IMR-90 (cell line): ENCODE measurements around the gene SLC9A3. TPM values are rescaled to one million over a fixed set of nuclear protein-coding genes. Genes with fewer than 3 reads are reported as not detected.

Experiments
- ATAC-seq: fragments of 200-7000 bp; cut with Tn5 transposase; 2 replicates; pipeline ENCODE4 v1.9.1; 2020; ENCODE audit warnings: low read depth, mild to moderate bottlenecking, moderate library complexity
- BruUV-seq: library from RNA; stranded (reverse); fragments of 400-500 nt; replicated peaks from 2 replicates; lab custom pipeline; 2021; lab: Mats Ljungman, UMichigan
- CTCF ChIA-PET: fragments of 300-600 bp; formaldehyde crosslinking; extraction: SDS; loops from one replicate; lab custom pipeline; 2021; ENCODE audit warnings: antibody characterized with exemption; lab: Yijun Ruan, JAX
- POLR2A ChIA-PET: fragments of 300-600 bp; sonication (Branson Sonifier 250); formaldehyde crosslinking; loops from one replicate; lab custom pipeline; 2022; ENCODE audit warnings: antibody characterized with exemption; ENCODE audit not compliant: unreplicated experiment; lab: Charles Lee
- DNase-seq: peaks from one replicate; pipeline ENCODE4 v3.0.0; 2013
- H2AFZ ChIP-seq: replicated peaks from 2 replicates; pipeline ENCODE3; 2013; ENCODE audit warnings: low read length, mild to moderate bottlenecking; ENCODE audit not compliant: poor library complexity
- H2AK5ac ChIP-seq: 2 replicates; pipeline ENCODE4 v1.6.1; 2013; ENCODE audit warnings: low read depth, low read length, inconsistent platforms
- H2AK9ac ChIP-seq: replicated peaks from 2 replicates; pipeline ENCODE3; 2013; ENCODE audit warnings: mild to moderate bottlenecking, low read depth, low read length, moderate library complexity; ENCODE audit not compliant: poor library complexity
- H2BK120ac ChIP-seq: 2 replicates; pipeline ENCODE4 v1.6.1; 2013; ENCODE audit warnings: low read depth, low read length, inconsistent platforms
- H2BK15ac ChIP-seq: 3 replicates; pipeline ENCODE4 v1.6.1; 2013; ENCODE audit warnings: low read depth, low read length, inconsistent platforms
- H2BK20ac ChIP-seq: 2 replicates; pipeline ENCODE4 v1.6.1; 2013; ENCODE audit warnings: low read depth, mild to moderate bottlenecking, inconsistent platforms, low read length, moderate library complexity
- H2BK5ac ChIP-seq: 2 replicates; pipeline ENCODE4 v1.6.1; 2013; ENCODE audit warnings: mild to moderate bottlenecking, low read depth, low read length, inconsistent platforms; ENCODE audit not compliant: poor library complexity, severe bottlenecking
- H3K14ac ChIP-seq: replicated peaks from 2 replicates; pipeline ENCODE4 v1.6.1; 2013; ENCODE audit warnings: low read depth, low read length, inconsistent platforms
- H3K18ac ChIP-seq: 2 replicates; pipeline ENCODE4 v1.6.1; 2013; ENCODE audit warnings: low read depth, low read length, control low read depth
- H3K23ac ChIP-seq: 2 replicates; pipeline ENCODE4 v1.6.1; 2013; ENCODE audit warnings: low read depth, low read length, inconsistent platforms
- H3K27ac ChIP-seq: 2 replicates; pipeline ENCODE4 v1.5.1; 2013; ENCODE audit warnings: mild to moderate bottlenecking, control low read depth, low read length; ENCODE audit not compliant: insufficient read depth
- H3K27me3 ChIP-seq: 2 replicates; pipeline ENCODE4 v1.6.1; 2013; ENCODE audit warnings: low read length; ENCODE audit not compliant: control insufficient read depth, insufficient read depth
- H3K36me3 ChIP-seq: 2 replicates; pipeline ENCODE4 v1.6.1; 2013; ENCODE audit warnings: low read length, mixed read lengths; ENCODE audit not compliant: control insufficient read depth, insufficient read depth
- H3K4ac ChIP-seq: 2 replicates; pipeline ENCODE4 v1.6.1; 2013; ENCODE audit warnings: low read depth, low read length, inconsistent platforms
- H3K4me1 ChIP-seq: 2 replicates; pipeline ENCODE4 v1.6.1; 2013; ENCODE audit warnings: low read length, mixed read lengths; ENCODE audit not compliant: control insufficient read depth, insufficient read depth
- H3K4me2 ChIP-seq: 2 replicates; pipeline ENCODE4 v1.6.1; 2013; ENCODE audit warnings: low read depth, mild to moderate bottlenecking, control low read depth, low read length, moderate library complexity
- H3K4me3 ChIP-seq: 2 replicates; pipeline ENCODE4 v1.5.1; 2013; ENCODE audit warnings: low read depth, mild to moderate bottlenecking, control low read depth, low read length, moderate library complexity; ENCODE audit not compliant: insufficient read depth
- H3K56ac ChIP-seq: 2 replicates; pipeline ENCODE4 v1.6.1; 2013; ENCODE audit warnings: low read length, inconsistent platforms; ENCODE audit not compliant: insufficient read depth; ENCODE audit errors: extremely low read depth
- H3K79me1 ChIP-seq, 2 experiments: 2 replicates each; pipeline ENCODE4 v1.6.1; 2013; ENCODE audit warnings: low read length in 2 of 2, inconsistent platforms in 1 of 2, low read depth in 1 of 2
- H3K9ac ChIP-seq: 2 replicates; pipeline ENCODE4 v1.6.1; 2013; ENCODE audit warnings: low read depth, low read length, control low read depth
- H3K9me1 ChIP-seq: 2 replicates; pipeline ENCODE4 v1.6.1; 2013; ENCODE audit warnings: low read length, inconsistent platforms; ENCODE audit not compliant: insufficient read depth
- H3K9me3 ChIP-seq: 2 replicates; pipeline ENCODE4 v1.6.1; 2013; ENCODE audit warnings: low read length; ENCODE audit not compliant: control insufficient read depth, insufficient read depth
- H4K20me1 ChIP-seq: 2 replicates; pipeline ENCODE4 v1.6.1; 2013; ENCODE audit warnings: low read length, inconsistent platforms; ENCODE audit not compliant: insufficient read depth
- H4K5ac ChIP-seq: 2 replicates; pipeline ENCODE4 v1.6.1; 2013; ENCODE audit warnings: mild to moderate bottlenecking, low read depth, low read length, control low read depth
- H4K8ac ChIP-seq, 2 experiments: 2 replicates each; pipeline ENCODE4 v1.6.1; 2013; ENCODE audit warnings: low read depth in 2 of 2, low read length in 2 of 2, control low read depth in 1 of 2, inconsistent platforms in 1 of 2
- H4K91ac ChIP-seq: 2 replicates; pipeline ENCODE4 v1.6.1; 2013; ENCODE audit warnings: low read depth, low read length, inconsistent platforms; ENCODE audit not compliant: insufficient read depth
- RFX5 ChIP-seq: IDR thresholded peaks from 2 replicates; pipeline ENCODE4 v1.8.0; 2012; ENCODE audit warnings: low read depth, mild to moderate bottlenecking, low read length, moderate library complexity
- WGBS, 2 experiments: methylation state at CpG; one replicate each; pipeline versions ENCODE4 v1.1.5 to v1.1.7; 2013; ENCODE audit warnings: missing lambda C conversion rate in 2 of 2; ENCODE audit not compliant: insufficient read length in 1 of 2; ENCODE audit errors: extremely low coverage in 2 of 2; 5-methylcytosine and 5-hydroxymethylcytosine counted together
- dilution Hi-C: fragments of 300-500 bp; cut with HindIII; formaldehyde crosslinking; loops from one replicate; pipeline ENCODE4 v1.14.3; 2018; ENCODE audit warnings: low sequenced_read_pairs; ENCODE audit not compliant: unreplicated experiment
- in situ Hi-C: fragments of 300-500 bp; cut with MboI; formaldehyde crosslinking; loops from 3 replicates; pipeline ENCODE4 v1.14.3; 2019; ENCODE audit warnings: low sequenced_read_pairs, inconsistent platforms, mixed read lengths
- intact Hi-C: fragments of 100-400 bp; cut with micrococcal nuclease; formaldehyde crosslinking; loops from 2 replicates; pipeline ENCODE4 v1.10.0; 2022
- polyA plus RNA-seq, 3 experiments: library from polyadenylated mRNA; depleted of rRNA; stranded (reverse); fragments of >200 nt; gene quantifications; 2 replicates each; pipeline ENCODE4 v1.2.3, GENCODE V29; 2012; ENCODE audit warnings: low replicate concordance in 1 of 3
- total RNA-seq: library from RNA; depleted of rRNA; stranded (reverse); fragments of >200 nt; gene quantifications from 2 replicates; pipeline ENCODE4 v1.2.3, GENCODE V29; 2012

Gene SLC9A3
- total and polyA plus RNA-seq, 2 of the 4 experiments (the other 2 are of a cell fraction), result 0.72 to 1.5 TPM

DNA sequence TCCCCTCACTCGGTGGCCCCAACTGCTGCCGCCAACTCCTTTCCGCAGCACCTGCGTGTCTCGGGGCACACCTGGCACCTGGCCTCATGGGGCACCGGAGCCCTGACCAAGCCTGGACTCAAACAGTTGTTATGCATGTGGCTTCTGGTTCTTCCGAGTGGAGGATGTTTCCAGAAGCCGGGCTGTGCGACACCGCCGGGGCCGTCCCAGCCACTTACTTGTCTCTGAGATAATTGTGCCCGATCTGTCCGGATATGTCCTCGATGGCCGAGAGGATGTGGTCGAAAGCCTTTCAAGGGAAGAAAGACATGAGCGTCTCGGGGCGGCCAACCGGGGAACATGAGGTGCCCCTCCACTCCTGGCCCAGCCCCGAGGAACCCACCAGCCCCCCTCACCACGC lies 42.9 kb downstream of the SLC9A3 start:
- no peak overlapping the region for H2AK9ac ChIP-seq
- no peak for ATAC-seq
- no peak overlapping the region for H3K9ac ChIP-seq
- H3K56ac ChIP-seq, result no peak overlapping the region
- DNase-seq, result no peak
- WGBS, 2 experiments, result 87% methylated on average over 9 of the region's 23 CpGs; no CpG with 5 or more reads in 1 of the 2 experiments
- CTCF ChIA-PET, result no interaction called here
- no peak overlapping the region for H3K4me2 ChIP-seq
- H2AK5ac ChIP-seq, result no peak overlapping the region
- peaks cover 2% of the 10 kb centered on the region; the same call in 1 of the 2 replicates for H3K27me3 ChIP-seq
- no peaks in the 10 kb centered on the region for H3K79me1 ChIP-seq
- dilution Hi-C loops, result no loop called here
- in situ Hi-C loops, result no loop called here
- H4K91ac ChIP-seq, result no peak overlapping the region
- BruUV-seq, result no TSS peak
- H2BK20ac ChIP-seq, result no peak overlapping the region
- no peak overlapping the region for H2BK15ac ChIP-seq
- no peak overlapping the region for H3K23ac ChIP-seq
- POLR2A ChIA-PET, result no interaction called here
- no peak overlapping the region for H4K5ac ChIP-seq
- no peak overlapping the region for H2BK120ac ChIP-seq
- no peak overlapping the region for H3K4me3 ChIP-seq
- no peaks in the 10 kb centered on the region for H3K4me1 ChIP-seq
- no peaks in the 10 kb centered on the region for H3K9me1 ChIP-seq
- no peak overlapping the region for H2AFZ ChIP-seq
- H3K36me3 ChIP-seq, result no peaks in the 10 kb centered on the region
- TF ChIP-seq RFX5, result no peak
- no peaks in the 10 kb centered on the region for H3K9me3 ChIP-seq
- H3K14ac ChIP-seq, result no peak overlapping the region
- no peak overlapping the region for H3K4ac ChIP-seq
- no peaks in the 10 kb centered on the region; the same call in 1 of the 2 replicates for H4K20me1 ChIP-seq
- H3K18ac ChIP-seq, result no peak overlapping the region
- no peak overlapping the region for H3K27ac ChIP-seq
- intact Hi-C loops, result no loop called here
- H2BK5ac ChIP-seq, result no peak overlapping the region
- no peak overlapping the region for H4K8ac ChIP-seq
